Sigmoid colon (tissue), 7 donors: ENCODE data around the gene KIAA1217. TPM values are rescaled to one million over a fixed set of nuclear protein-coding genes. Genes with fewer than 3 reads are reported as not detected.

Source experiments
- DNase-seq: peaks from one replicate; pipeline ENCODE4 v3.0.0-alpha.2; 2019
- H3K27ac ChIP-seq, 4 donors: fragments of 200-600 bp; sonication (generic); one replicate each; pipeline ENCODE4 v1.5.1; 2016 to 2019; ENCODE audit warnings: mild to moderate bottlenecking in 1 of 4
- H3K27me3 ChIP-seq, 3 donors: fragments of 200-600 bp; sonication (generic); one replicate each; pipeline ENCODE4 v1.5.1; 2019; ENCODE audit warnings: mild to moderate bottlenecking in 1 of 3
- H3K36me3 ChIP-seq, 4 donors: fragments of 200-600 bp; sonication (generic); one replicate each; pipeline ENCODE4 v1.5.1; 2016 to 2019
- H3K4me1 ChIP-seq, 4 donors: fragments of 200-600 bp; sonication (generic); one replicate each; pipeline ENCODE4 v1.5.1; 2017 to 2019
- H3K4me3 ChIP-seq, 4 donors: fragments of 200-600 bp; sonication (generic); one replicate each; pipeline ENCODE4 v1.5.1; 2017 to 2019; ENCODE audit warnings: mild to moderate bottlenecking in 2 of 4, moderate library complexity in 1 of 4
- H3K9me3 ChIP-seq, 4 donors: fragments of 200-600 bp in 3 of 4; sonication (generic) in 3 of 4; one replicate each; pipeline versions ENCODE4 v1.5.1 to v1.6.1; 2013 to 2019
- CTCF ChIP-seq, 4 experiments: fragments of 450-650 bp in 3 of 4; fragments of 200-600 bp in 1 of 4; IDR thresholded peaks; one replicate each; pipeline ENCODE4 v1.5.1; 2016 to 2019; ENCODE audit warnings: antibody characterized with exemption in 4 of 4, mild to moderate bottlenecking in 3 of 4, moderate library complexity in 2 of 4
- EP300 ChIP-seq, 4 donors: sonication (generic); formaldehyde crosslinking; IDR thresholded peaks; one replicate each; pipeline ENCODE4 v1.6.1; 2017; ENCODE audit warnings: antibody characterized with exemption in 4 of 4
- POLR2A ChIP-seq, 2 donors: fragments of 450-650 bp; IDR thresholded peaks; one replicate each; pipeline ENCODE4 v1.6.1; 2016; ENCODE audit warnings: antibody characterized with exemption in 2 of 2, mild to moderate bottlenecking in 2 of 2, moderate library complexity in 2 of 2
- POLR2AphosphoS5 ChIP-seq, 4 donors: sonication (generic); formaldehyde crosslinking; IDR thresholded peaks; one replicate each; pipeline ENCODE4 v1.6.1; 2017; ENCODE audit warnings: antibody characterized with exemption in 4 of 4
- WGBS, 2 donors: extraction: QIAGEN DNeasy Blood & Tissue Kit; methylation state at CpG; one replicate each; pipeline ENCODE4 v1.1.7; 2013; 5-methylcytosine and 5-hydroxymethylcytosine counted together
- intact Hi-C: fragments of 100-400 bp; cut with DNase I; formaldehyde crosslinking; loops from one replicate; pipeline ENCODE4 v1.15.1; 2023
- polyA plus RNA-seq, 3 donors: library from polyadenylated mRNA; stranded (reverse); fragments of 200-250 nt; gene quantifications; one replicate each; pipeline ENCODE4 v1.2.3, GENCODE V29; 2013
- total RNA-seq, 4 donors: library from RNA; depleted of rRNA; stranded (reverse); fragments of >200 nt; gene quantifications; one replicate each; pipeline ENCODE4 v1.1.0, GENCODE V29; 2016
- donor health status: healthy with polysubstance abuse.
- donor health status: Bipolar disorder and iron deficiency.
- donor health status: healthy.

The KIAA1217 gene
- total and polyA plus RNA-seq, 7 donors: 7.6 to 31.9 (median 15.0) TPM

GRCh38 chr10:24493165-24493564, 284.2 kb downstream of the KIAA1217 start:
- no peaks in the 10 kb centered on the region for H3K27me3 ChIP-seq
- H3K4me3 ChIP-seq: no peak overlapping the region
- TF ChIP-seq CTCF (IDR thresholded peaks at IDR 0.05) (no peak), EP300 (IDR thresholded peaks at IDR 0.05) (no peak), POLR2A (IDR thresholded peaks at IDR 0.05) (no peak), POLR2AphosphoS5 (IDR thresholded peaks at IDR 0.05) (no peak)
- DNase-seq: no peak
- H3K9me3 ChIP-seq: no peaks in the 10 kb centered on the region
- no peaks in the 10 kb centered on the region for H3K36me3 ChIP-seq
- intact Hi-C loops: no loop called here
- H3K4me1 ChIP-seq: no peaks in the 10 kb centered on the region
- 41 to 70% methylated on average over 4 of the region's 4 CpGs for WGBS, 2 donors
- no peak overlapping the region for H3K27ac ChIP-seq

DNA sequence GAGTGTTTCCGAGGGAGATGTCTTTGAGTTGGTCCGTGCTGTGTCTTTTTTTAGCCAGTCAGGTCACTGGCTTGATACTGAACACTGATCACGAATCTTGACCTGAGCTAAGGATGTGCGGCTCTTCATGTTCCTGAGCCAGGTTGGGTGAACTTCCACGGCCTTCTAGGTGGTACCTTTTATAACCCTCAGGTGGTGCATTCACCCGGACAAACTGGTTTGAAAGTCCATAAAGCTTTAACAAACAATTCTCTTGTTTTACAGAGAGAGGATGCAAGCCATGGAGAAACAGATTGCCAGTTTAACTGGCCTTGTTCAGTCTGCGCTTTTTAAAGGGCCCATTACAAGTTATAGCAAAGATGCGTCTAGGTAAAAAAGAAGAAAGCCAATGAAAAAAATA, 285.3 kb downstream of the KIAA1217 start:
- Histone ChIP-seq H3K4me1 (no peaks in the 10 kb centered on the region), H3K27me3 (no peaks in the 10 kb centered on the region), H3K9me3 (no peaks in the 10 kb centered on the region), H3K4me3 (no peak overlapping the region), H3K27ac (no peak overlapping the region), H3K36me3 (no peaks in the 10 kb centered on the region)
- WGBS, 2 donors: 16 to 67% methylated on average over 8 of the region's 8 CpGs
- TF ChIP-seq POLR2AphosphoS5 (IDR thresholded peaks at IDR 0.05) (no peak), CTCF (IDR thresholded peaks at IDR 0.05) (no peak), EP300 (IDR thresholded peaks at IDR 0.05) (no peak), POLR2A (IDR thresholded peaks at IDR 0.05) (no peak)
- intact Hi-C loops: no loop called here
- DNase-seq: no peak

DNA sequence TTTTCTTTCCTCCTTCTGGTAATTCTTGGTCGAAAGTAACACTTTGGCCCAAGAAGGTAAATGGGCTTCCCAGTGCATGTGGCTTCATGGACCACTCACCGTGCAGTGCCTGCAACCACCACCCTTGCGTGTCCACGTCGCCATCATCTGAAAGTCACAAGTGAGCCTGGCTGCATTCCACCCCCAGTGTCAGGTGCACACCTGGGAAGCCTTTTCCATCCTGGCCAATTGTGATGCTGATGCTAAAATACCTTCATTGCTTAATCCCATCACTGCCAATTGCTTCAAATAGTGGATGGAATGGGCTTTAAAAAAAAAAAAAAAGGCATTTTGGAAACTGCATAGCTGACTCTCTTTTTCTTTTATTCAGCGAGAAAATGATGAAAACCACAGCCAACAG, 285.8 kb downstream of the KIAA1217 start:
- Histone ChIP-seq H3K27ac (no peak overlapping the region), H3K36me3 (no peaks in the 10 kb centered on the region), H3K4me1 (no peaks in the 10 kb centered on the region), H3K27me3 (no peaks in the 10 kb centered on the region), H3K4me3 (no peak overlapping the region), H3K9me3 (no peaks in the 10 kb centered on the region)
- TF ChIP-seq EP300 (IDR thresholded peaks at IDR 0.05) (no peak), POLR2A (IDR thresholded peaks at IDR 0.05) (no peak), CTCF (IDR thresholded peaks at IDR 0.05) (no peak), POLR2AphosphoS5 (IDR thresholded peaks at IDR 0.05) (no peak)
- intact Hi-C loops: no loop called here
- no peak for DNase-seq
- WGBS, 2 donors: 68 to 85% methylated on average over 6 of the region's 6 CpGs

DNA sequence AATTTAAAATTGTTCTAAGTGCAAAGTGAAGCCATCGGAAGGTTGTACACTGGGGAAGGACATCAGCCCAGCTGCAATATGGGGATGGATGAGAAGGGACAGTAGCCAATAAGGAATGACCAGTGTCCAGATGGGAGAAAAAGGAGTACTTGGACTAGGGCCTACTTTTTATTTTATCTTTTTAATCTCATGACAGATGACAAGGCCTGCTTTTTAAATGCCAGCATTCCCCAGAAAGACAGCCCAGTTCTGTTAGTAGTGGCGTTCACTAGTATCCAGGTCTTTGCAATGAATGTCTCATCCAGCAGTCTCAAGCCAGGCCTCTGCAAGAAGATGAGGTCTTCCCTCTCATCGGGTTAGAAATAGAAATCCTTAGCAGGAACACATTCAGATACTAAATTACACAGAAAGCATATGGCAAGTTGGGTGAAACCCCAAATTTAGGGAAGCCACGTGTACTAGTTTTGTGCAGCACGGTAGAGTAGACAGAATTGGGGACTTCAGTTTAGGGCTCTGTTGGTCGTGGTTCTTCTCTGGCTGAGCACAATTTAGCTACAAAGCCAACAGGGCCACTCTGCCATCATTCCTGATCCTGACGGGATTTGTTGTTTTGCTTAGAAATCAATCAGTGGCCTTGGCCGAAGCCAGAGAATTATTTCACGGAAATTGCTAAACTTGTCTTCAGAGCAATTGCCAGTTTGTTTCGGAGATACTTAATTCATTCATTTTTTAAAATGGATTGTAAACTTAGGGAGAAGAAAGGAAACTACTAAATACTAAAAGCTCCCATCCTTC, 286.9 kb downstream of the KIAA1217 start:
- Histone ChIP-seq H3K4me3 (no peak overlapping the region), H3K27me3 (no peaks in the 10 kb centered on the region), H3K27ac (no peak overlapping the region), H3K9me3 (no peaks in the 10 kb centered on the region), H3K4me1 (no peaks in the 10 kb centered on the region), H3K36me3 (no peaks in the 10 kb centered on the region)
- no peak for DNase-seq
- 91 to 95% methylated on average over 10 of the region's 10 CpGs for WGBS, 2 donors
- TF ChIP-seq CTCF (IDR thresholded peaks at IDR 0.05) (no peak), EP300 (IDR thresholded peaks at IDR 0.05) (no peak), POLR2AphosphoS5 (IDR thresholded peaks at IDR 0.05) (no peak), POLR2A (IDR thresholded peaks at IDR 0.05) (no peak)
- intact Hi-C loops: no loop called here

GRCh38 chr10:24496906-24497305, 288.0 kb downstream of the KIAA1217 start:
- H3K4me3 ChIP-seq: no peak overlapping the region
- no peaks in the 10 kb centered on the region for H3K9me3 ChIP-seq
- no peaks in the 10 kb centered on the region for H3K27me3 ChIP-seq
- no peak overlapping the region for H3K27ac ChIP-seq
- no peak for DNase-seq
- no peaks in the 10 kb centered on the region for H3K4me1 ChIP-seq
- intact Hi-C loops: no loop called here
- 85 to 92% methylated on average over 8 of the region's 8 CpGs for WGBS, 2 donors
- TF ChIP-seq POLR2A (IDR thresholded peaks at IDR 0.05): no peak
- no peak for TF ChIP-seq EP300 (IDR thresholded peaks at IDR 0.05)
- TF ChIP-seq POLR2AphosphoS5 (IDR thresholded peaks at IDR 0.05): no peak
- no peak for TF ChIP-seq CTCF (IDR thresholded peaks at IDR 0.05)
- peaks cover 0 to 4% (median 0%) of the 10 kb centered on the region in 4 donors for H3K36me3 ChIP-seq
